Colonic mucosa (tissue), 4 donors: ENCODE measurements around the gene GPR155. TPM values are rescaled to one million over a fixed set of nuclear protein-coding genes. Genes with fewer than 3 reads are reported as not detected.

Experiments used
- DNase-seq: peaks from one replicate; pipeline ENCODE4 v3.0.0-alpha.2; 2020
- H3K27ac ChIP-seq: fragments of 200-600 bp; one replicate; pipeline ENCODE4 v1.8.0; 2021
- H3K27me3 ChIP-seq: fragments of 200-600 bp; one replicate; pipeline ENCODE4 v1.8.0; 2021
- H3K36me3 ChIP-seq: fragments of 200-600 bp; one replicate; pipeline ENCODE4 v1.8.0; 2021
- H3K4me1 ChIP-seq: fragments of 200-600 bp; one replicate; pipeline ENCODE4 v1.8.0; 2021; ENCODE audit warnings: mild to moderate bottlenecking
- H3K4me3 ChIP-seq: fragments of 200-600 bp; one replicate; pipeline ENCODE4 v1.8.0; 2021
- H3K9ac ChIP-seq, 2 donors: one replicate each; pipeline ENCODE4 v1.7.0; 2013; ENCODE audit warnings: control low read depth in 2 of 2, low read depth in 2 of 2, low read length in 2 of 2
- H3K9me3 ChIP-seq: fragments of 200-600 bp; one replicate; pipeline ENCODE4 v1.8.0; 2021
- intact Hi-C: fragments of 100-400 bp; cut with DNase I; formaldehyde crosslinking; loops from one replicate; pipeline ENCODE4 v1.14.1; 2022
- total RNA-seq, 2 donors: library from RNA; stranded (reverse); fragmentation: NEBNext Ultra II Directional in 1 of 2; extraction: Animal tissue kit (Norgen Biotek cat#: 25700) in 1 of 2; gene quantifications; one replicate each; pipeline ENCODE4 v1.2.1, GENCODE V29; 2021
- TF ChIP-seq, protein P1 (sequence below): fragments of 200-600 bp; IDR thresholded peaks from one replicate; pipeline ENCODE4 v1.8.0; 2022; ENCODE audit warnings: antibody characterized with exemption, mild to moderate bottlenecking
- donor health status: healthy.
- donor health status: DM: no; HTN: no; CAD: no.
- donor health status: DM: no; HTN: no; CAD: no.

Gene GPR155
- total RNA-seq, 2 donors from 2014 or later = 1.3 to 4.0 TPM

DNA sequence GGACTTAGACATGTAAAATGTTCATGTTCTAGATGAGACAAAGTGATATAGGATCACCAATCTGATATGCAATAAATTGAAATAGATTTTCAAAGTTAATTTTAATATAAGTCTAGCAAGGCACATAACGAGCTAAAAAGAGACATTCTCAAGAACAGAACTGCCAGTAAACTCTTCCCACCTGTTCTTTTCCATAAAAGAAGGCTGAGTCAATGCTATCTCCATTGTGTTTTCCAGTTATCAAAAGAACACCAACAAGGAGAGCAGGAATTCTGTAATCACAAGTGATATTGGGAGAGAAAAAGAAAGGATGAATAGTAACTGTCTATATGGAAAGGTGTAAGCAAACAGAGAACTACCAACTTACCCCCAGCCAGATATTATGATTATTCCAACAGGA lies 25.6 kb downstream of the GPR155 start:
- Histone ChIP-seq H3K27me3 (no peaks in the 10 kb centered on the region), H3K9ac (no peak overlapping the region), H3K4me3 (no peak overlapping the region), H3K4me1 (no peaks in the 10 kb centered on the region), H3K36me3 (no peaks in the 10 kb centered on the region), H3K9me3 (no peaks in the 10 kb centered on the region), H3K27ac (no peak overlapping the region)
- DNase-seq = no peak
- TF ChIP-seq, protein P1, sequence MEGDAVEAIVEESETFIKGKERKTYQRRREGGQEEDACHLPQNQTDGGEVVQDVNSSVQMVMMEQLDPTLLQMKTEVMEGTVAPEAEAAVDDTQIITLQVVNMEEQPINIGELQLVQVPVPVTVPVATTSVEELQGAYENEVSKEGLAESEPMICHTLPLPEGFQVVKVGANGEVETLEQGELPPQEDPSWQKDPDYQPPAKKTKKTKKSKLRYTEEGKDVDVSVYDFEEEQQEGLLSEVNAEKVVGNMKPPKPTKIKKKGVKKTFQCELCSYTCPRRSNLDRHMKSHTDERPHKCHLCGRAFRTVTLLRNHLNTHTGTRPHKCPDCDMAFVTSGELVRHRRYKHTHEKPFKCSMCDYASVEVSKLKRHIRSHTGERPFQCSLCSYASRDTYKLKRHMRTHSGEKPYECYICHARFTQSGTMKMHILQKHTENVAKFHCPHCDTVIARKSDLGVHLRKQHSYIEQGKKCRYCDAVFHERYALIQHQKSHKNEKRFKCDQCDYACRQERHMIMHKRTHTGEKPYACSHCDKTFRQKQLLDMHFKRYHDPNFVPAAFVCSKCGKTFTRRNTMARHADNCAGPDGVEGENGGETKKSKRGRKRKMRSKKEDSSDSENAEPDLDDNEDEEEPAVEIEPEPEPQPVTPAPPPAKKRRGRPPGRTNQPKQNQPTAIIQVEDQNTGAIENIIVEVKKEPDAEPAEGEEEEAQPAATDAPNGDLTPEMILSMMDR = no peak
- intact Hi-C loops = loop anchor here (5.0 kb wide), 1 partner anchor 141 kb away; no protein-coding TSS in a partner anchor

DNA sequence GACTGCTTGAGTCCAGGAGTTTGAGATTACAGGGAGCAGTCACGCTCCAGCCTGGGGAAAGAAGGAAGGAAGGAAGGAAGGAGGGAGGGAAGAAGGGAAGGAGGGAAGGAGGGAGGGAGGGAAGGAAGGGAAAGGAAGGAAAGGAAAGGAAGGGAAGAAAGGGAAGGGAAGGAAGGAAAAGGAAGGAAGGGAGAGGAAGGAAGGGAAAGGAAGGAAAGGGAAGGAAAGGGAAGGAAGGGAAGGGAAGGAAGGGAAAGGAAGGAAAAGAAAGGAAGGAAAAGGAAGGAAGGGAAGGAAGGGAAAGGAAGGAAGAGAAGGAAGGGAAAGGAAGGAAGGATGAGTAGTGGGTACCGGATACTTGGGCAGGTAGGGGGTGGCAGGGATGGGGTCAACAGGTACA lies 32.3 kb downstream of the GPR155 start:
- DNase-seq = no peak
- intact Hi-C loops = no loop called here
- H3K9me3 ChIP-seq = no peaks in the 10 kb centered on the region
- no peaks in the 10 kb centered on the region for H3K36me3 ChIP-seq
- H3K9ac ChIP-seq = no peak overlapping the region
- TF ChIP-seq, protein P1 = no peak
- H3K4me3 ChIP-seq = no peak overlapping the region
- H3K4me1 ChIP-seq = no peaks in the 10 kb centered on the region
- no peak overlapping the region for H3K27ac ChIP-seq
- H3K27me3 ChIP-seq = no peaks in the 10 kb centered on the region

DNA sequence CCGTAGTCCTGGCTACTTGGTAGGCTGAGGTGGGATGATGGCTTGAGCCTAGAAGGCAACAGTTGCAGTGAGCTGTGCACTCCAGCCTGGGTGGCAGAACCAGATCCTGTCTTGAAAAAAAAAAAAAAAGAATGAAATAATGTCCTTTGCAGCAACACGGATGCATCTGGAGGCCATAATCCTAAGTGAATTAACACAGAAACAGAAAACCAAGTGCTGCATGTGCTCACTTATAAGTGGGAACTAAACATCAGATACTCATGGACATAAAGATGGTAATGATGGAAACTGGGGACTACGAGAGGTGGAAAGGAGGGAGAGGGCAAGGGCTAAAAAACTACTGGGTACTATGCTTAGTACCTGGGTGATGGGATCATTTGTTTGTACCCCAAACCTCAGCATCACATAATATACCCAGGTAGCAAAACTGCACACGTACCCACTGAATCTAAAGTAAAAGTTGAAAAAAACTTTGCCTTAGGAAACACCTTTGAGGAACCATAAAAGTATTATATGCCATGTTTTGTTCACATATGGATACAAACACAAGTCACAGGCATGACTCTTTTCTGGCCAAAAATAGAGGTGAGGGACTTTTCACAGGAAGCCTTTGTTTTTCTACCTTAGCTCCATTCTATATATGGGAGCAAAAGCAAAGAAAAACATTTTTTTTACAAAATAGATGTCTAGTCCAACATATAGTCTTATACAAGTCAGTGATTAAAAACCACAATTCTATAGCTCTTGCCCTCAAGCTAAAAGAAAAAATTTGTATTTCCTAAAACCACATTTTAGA lies 36.6 kb downstream of the GPR155 start:
- H3K4me3 ChIP-seq = no peak overlapping the region
- H3K9ac ChIP-seq = no peak overlapping the region
- H3K36me3 ChIP-seq = no peaks in the 10 kb centered on the region
- no peaks in the 10 kb centered on the region for H3K9me3 ChIP-seq
- intact Hi-C loops = no loop called here
- no peaks in the 10 kb centered on the region for H3K27me3 ChIP-seq
- H3K27ac ChIP-seq = no peak overlapping the region
- H3K4me1 ChIP-seq = no peaks in the 10 kb centered on the region
- TF ChIP-seq, protein P1 = no peak
- DNase-seq = no peak

DNA sequence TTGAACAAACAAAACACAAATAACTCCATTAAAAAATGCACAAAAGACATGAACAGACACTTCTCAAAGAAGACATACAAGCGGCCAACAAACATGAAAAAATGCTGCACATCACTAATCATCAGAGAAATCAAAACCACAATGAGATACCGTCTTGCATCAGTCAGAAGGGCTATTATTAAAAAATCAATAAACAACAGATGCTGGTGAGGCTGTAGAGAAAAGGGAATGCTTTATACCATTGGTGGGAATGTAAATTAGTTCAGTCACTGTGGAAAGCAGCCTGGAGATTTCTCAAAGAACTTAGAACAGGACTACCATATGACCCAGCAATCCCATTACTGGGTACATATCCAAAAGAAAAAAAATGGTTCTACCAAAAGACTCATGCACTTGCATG lies 37.8 kb downstream of the GPR155 start:
- intact Hi-C loops = no loop called here
- Histone ChIP-seq H3K27me3 (no peaks in the 10 kb centered on the region), H3K36me3 (no peaks in the 10 kb centered on the region)

DNA sequence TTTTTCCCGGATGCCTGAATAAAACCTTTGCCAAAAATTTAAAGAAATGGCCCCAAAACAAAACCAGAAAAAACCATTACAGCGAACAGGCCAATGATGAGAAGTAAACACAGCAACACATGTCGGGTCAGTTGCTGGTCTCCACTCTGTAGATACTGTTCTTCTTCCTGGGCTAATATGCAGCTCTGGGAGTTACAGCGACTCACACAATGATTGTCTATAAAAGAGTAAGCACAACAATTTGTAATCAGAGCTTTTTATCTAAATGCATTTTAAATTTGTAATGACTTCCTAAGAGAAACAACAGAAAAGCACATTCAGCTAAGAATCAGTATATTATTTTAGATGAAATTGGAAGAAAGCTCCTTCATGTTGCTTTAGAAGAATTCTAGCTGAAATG lies 40.3 kb downstream of the GPR155 start:
- H3K4me1 ChIP-seq = no peaks in the 10 kb centered on the region
- no peaks in the 10 kb centered on the region for H3K9me3 ChIP-seq
- H3K27ac ChIP-seq = no peak overlapping the region
- no peak overlapping the region for H3K9ac ChIP-seq
- TF ChIP-seq, protein P1 = no peak
- H3K27me3 ChIP-seq = no peaks in the 10 kb centered on the region
- intact Hi-C loops = no loop called here
- no peak for DNase-seq
- no peak overlapping the region for H3K4me3 ChIP-seq
- no peaks in the 10 kb centered on the region for H3K36me3 ChIP-seq

More for the DNA sequence above, 37.8 kb downstream of the GPR155 start:
- H3K27ac ChIP-seq = no peak overlapping the region
- no peak overlapping the region for H3K4me3 ChIP-seq
- no peak overlapping the region for H3K9ac ChIP-seq
- no peaks in the 10 kb centered on the region for H3K9me3 ChIP-seq
- DNase-seq = no peak
- no peaks in the 10 kb centered on the region for H3K4me1 ChIP-seq
- TF ChIP-seq, protein P1 = no peak
